Measurements from ENCODE around the gene PLXNB2. TPM values are rescaled to one million over a fixed set of nuclear protein-coding genes. Genes with fewer than 3 reads are reported as not detected.

PLXNB2 gene
- total RNA-seq, 1 donor from 2014 or later = 85.7 TPM

- DNase-seq (ENCODE audit: low spot score) = no peak
- intact Hi-C loops (cut with DNase I) = loop anchor here (10.0 kb wide), 1 partner anchor 256 kb away; the partner anchor contains the start of genes LMF2 and NCAPH2
Measured at GRCh38 chr22:50248196-50249081, 59.0 kb downstream of the PLXNB2 start.

DNA sequence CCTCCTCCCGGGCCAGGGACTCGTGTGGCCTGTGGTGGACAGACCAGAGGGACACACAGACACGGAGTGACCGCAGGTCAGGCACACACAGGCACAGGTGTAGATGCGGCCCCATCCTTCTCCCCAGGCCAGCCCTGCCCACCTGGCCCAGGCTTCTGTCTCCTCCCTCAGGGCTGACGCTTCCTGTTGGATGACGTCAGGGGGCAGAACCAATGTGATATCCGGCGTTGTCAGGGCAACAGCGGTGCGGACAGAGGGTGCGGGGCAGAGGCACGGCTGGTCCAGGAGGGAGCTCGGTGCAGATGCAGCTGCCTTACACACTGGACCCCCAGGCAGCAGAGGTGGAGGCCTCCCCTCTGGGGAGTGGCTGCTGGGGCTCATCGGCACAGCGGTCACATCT lies 59.7 kb downstream of the PLXNB2 start:
- DNase-seq (ENCODE audit: low spot score) = no peak
- intact Hi-C loops (cut with DNase I) = loop anchor here (10.0 kb wide), 1 partner anchor 257 kb away; the partner anchor contains the start of genes LMF2 and NCAPH2

DNA sequence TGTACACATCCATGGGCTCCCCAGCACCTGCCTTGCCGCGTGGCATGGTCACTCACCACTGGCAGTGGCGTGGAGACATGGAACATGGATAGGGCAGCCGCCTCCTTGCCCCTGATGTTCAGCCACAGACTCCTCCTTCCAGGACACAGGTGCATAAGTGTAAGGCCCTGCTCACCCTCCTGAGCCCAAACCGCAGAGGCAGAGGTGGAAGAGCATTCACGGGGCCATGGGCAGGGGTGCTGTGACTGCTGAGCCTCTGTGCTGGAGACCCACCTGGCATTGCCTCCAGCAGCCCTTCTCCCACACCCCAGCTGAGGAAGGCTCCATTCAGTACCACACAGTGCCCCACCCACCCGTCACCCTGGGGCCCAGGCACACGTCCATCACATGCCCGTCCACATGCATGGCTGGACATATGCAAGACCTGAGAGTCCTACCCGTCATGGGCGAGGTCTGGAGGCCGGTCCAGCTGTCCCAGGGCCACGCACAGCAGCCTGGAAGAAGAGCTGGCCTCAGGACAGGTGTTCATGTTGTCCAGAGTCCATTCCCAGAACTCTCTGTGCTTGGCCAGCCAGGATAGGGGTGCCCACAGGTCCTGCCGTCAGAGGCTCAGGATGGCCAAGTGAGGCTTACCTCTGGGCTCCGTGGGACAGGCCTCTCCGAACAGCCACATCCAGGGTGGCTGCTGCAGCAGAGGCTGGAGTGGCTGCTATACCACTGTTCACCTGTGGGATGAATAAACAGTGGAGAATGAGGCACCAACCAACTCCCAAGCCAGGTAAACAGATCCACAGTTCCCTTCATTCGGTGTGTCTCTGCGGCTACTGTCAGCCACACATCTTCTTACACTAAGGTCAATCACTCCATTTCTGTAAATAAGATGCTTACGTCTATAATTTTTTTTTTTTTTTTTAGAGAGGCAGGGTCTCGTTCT lies 60.9 kb downstream of the PLXNB2 start:
- intact Hi-C loops (cut with DNase I) = loop anchor here (10.0 kb wide), 1 partner anchor 258 kb away; the partner anchor contains the start of genes LMF2 and NCAPH2
- no peak for DNase-seq (ENCODE audit: low spot score)

DNA sequence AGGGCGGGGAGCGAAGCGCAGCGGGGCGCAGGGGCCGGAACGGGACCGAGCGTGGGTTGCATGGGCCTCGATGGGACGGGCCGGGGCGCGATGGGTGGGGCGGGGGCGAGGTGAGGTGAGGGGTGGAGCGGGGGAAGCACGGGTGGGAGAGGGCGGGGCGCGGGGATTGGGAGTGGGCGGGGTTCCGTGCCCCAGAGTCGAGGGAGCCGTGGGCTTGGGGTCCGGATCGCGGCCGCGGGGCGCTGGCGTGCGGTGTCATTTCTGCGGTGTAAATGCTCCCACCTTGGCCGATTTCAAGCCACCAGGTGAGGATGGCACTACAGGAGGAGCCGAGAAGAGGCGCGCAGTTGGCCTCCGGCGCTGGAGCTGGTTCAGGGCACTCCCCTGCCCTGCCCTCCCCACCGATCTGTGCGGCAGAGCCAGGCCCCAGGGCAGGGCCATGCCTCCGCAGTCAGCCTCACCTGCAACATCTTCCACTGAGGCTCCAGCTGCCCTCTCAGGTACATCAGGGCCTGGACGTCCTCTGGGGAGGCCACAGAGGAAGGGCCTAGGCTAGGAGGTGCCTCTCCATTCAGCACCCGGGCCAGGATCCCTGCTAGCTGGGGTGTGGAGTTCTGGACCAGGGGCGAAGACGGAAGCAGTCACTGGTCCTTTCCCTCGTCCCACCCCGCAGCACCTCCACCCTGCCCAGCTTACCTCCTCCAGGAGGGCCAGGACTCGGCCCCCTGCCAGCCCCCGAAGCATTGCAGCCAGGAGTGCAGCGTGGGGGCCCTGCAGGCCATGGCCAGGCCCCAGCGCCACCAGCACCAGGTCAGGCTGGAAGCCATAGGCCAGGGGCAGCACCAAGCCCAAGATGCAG lies 62.0 kb downstream of the PLXNB2 start:
- DNase-seq (ENCODE audit: low spot score) = no peak
- intact Hi-C loops (cut with DNase I) = loop anchor here (10.0 kb wide), 1 partner anchor 259 kb away; the partner anchor contains the start of genes LMF2 and NCAPH2

- DNase-seq (ENCODE audit: low spot score) = peak; percentile 98
- intact Hi-C loops (cut with DNase I) = loop anchor here (10.0 kb wide), 1 partner anchor 260 kb away; the partner anchor contains the start of genes LMF2 and NCAPH2
Measured at GRCh38 chr22:50244420-50245213, 62.8 kb downstream of the PLXNB2 start, which contains the start of gene TUBGCP6. TSS of gene TUBGCP6 (minus strand) at chr22:50245023. CDS start at chr22:50244459, 564 bp downstream.

DNA sequence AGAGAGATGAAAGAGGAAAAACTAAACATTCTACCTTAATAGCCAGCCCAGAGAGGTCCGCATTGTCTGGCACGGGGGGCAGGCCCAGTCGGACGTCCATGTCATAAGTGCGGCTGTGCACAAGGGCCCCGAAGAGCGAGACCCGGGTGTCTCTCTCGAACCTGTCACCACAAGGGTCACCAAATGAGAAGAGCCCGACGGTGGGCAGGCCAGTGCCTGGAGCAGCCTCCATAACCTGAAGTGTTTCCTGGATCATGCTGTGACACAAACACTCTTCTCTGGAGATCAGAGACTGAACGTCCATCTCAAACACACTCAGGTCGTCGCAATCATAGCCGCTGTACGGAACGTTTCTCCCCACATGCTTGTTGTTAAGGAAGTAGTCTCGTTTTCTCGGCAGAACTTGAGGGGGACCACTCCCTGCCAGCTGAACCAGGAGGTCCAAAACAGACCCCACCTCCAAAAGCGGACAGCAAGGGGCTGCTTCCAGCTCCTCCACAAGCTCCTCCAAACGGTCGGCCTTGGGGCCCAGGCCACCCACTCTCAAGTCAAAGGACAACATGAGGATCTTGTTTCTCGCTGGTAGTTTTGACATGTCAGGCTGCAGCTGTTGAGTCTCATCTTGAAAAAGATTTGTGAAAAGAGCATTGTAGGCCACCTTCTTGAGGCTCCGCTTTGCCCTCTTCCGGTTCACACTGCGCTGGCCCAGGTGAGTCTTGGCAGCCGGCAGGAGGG lies 63.6 kb downstream of the PLXNB2 start:
- DNase-seq (ENCODE audit: low spot score) = no peak
- intact Hi-C loops (cut with DNase I) = loop anchor here (10.0 kb wide), 1 partner anchor 261 kb away; the partner anchor contains the start of genes LMF2 and NCAPH2

GRCh38 chr22:50242406-50242949 lies 65.0 kb downstream of the PLXNB2 start:
- intact Hi-C loops (cut with DNase I) = loop anchor here (10.0 kb wide), 1 partner anchor 262 kb away; the partner anchor contains the start of genes LMF2 and NCAPH2
- no peak for DNase-seq (ENCODE audit: low spot score)

DNA sequence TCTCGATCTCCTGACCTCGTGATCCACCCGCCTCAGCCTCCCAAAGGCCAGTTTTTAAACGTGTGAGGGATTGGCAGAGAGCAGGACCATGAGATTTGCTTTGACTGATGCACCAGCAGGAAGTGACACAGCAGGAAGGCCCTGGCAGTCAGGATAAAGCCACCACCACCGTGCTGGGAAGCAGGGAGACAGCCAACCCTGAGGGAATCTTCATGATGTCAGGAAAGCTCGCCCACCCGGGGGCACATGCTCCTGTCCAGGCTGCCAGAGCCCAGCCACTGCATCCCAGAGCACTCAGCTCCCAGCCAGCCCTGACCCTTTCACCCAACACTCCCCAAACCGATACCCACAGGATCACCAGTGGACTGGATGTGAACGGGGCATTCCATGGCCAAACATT lies 68.7 kb downstream of the PLXNB2 start:
- intact Hi-C loops (cut with DNase I) = no loop called here
- no peak for DNase-seq (ENCODE audit: low spot score)

GRCh38 chr22:50236731-50237409 lies 70.6 kb downstream of the PLXNB2 start:
- no peak for DNase-seq (ENCODE audit: low spot score)
- intact Hi-C loops (cut with DNase I) = no loop called here

DNA sequence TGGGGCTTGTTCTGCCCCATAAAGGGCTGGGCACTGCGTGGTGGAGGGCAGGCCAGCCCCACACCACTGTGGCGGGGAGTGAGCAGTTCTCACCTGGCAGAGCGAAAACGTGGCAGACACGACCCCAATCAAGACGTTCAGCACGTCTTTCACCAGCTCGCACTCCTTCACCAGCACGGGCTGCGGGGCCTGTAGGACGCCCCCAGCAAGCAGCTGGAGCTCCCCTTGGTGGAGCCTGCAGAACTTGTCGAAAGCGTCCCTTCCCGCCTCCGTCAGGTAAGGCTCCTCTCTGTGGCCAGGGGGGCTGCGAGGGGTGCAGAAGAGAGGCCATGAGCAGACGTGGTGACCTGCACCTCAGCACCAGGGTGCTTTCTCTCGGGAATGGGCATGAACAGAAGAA lies 74.2 kb downstream of the PLXNB2 start:
- intact Hi-C loops (cut with DNase I) = no loop called here
- DNase-seq (ENCODE audit: low spot score) = no peak

- no peak for DNase-seq (ENCODE audit: low spot score)
- intact Hi-C loops (cut with DNase I) = no loop called here
Measured at GRCh38 chr22:50232481-50233151, 74.8 kb downstream of the PLXNB2 start.

- DNase-seq (ENCODE audit: low spot score) = no peak
- intact Hi-C loops (cut with DNase I) = no loop called here
Measured at GRCh38 chr22:50229370-50229769, 78.1 kb downstream of the PLXNB2 start.

- no peak for DNase-seq (ENCODE audit: low spot score)
Measured at GRCh38 chr22:50228366-50228765, 79.1 kb downstream of the PLXNB2 start.

DNA sequence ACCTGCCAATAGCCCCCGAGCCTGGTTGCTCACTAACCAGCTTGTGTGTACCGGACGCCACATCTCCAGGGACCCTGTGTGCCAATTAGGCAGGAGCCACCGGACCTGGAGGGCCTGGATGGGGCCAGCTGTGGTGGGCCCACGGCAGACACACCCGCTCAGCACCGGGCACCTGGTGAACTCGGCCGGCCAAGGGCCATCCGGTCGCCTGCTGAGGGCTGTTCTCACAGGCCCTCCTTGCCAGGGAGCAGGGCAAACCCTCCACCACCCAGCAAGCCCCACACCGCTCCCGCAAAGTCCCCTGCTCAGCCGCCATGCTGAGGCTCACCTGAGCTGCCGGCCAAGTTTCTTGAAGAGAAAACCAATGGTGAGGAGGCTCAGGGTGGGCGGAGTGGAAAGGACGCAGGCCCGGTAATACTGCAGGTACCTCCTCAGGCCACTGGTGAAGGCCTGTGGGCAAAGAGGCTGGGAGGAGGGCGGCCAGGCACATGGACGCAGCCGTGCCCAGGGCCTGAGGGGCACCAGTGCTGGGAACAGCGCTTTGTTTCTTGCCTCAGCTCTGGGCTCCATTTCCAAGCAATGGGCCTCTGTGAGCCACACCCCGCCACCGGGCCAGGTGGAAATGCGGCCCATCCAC lies 79.7 kb downstream of the PLXNB2 start:
- DNase-seq (ENCODE audit: low spot score) = no peak
- intact Hi-C loops (cut with DNase I) = no loop called here

More at GRCh38 chr22:50228366-50228765, 79.1 kb downstream of the PLXNB2 start:
- intact Hi-C loops (cut with DNase I) = no loop called here

GRCh38 chr22:50226875-50227165 lies 80.6 kb downstream of the PLXNB2 start:
- DNase-seq (ENCODE audit: low spot score) = no peak
- intact Hi-C loops (cut with DNase I) = no loop called here
